NCI-H2081 (cell line): ENCODE results near the gene ARHGEF2.
"Not testable (repeated sequence)": the region's sequence is repeated elsewhere in the genome, so short reads cannot be mapped to it uniquely, and the experiment has no call there.

ENCODE experiments used
- DNase-seq, 2 experiments: peaks; one replicate each; lab custom pipeline; 2025; lab: John Stamatoyannopoulos, UW

The ARHGEF2 gene

DNA sequence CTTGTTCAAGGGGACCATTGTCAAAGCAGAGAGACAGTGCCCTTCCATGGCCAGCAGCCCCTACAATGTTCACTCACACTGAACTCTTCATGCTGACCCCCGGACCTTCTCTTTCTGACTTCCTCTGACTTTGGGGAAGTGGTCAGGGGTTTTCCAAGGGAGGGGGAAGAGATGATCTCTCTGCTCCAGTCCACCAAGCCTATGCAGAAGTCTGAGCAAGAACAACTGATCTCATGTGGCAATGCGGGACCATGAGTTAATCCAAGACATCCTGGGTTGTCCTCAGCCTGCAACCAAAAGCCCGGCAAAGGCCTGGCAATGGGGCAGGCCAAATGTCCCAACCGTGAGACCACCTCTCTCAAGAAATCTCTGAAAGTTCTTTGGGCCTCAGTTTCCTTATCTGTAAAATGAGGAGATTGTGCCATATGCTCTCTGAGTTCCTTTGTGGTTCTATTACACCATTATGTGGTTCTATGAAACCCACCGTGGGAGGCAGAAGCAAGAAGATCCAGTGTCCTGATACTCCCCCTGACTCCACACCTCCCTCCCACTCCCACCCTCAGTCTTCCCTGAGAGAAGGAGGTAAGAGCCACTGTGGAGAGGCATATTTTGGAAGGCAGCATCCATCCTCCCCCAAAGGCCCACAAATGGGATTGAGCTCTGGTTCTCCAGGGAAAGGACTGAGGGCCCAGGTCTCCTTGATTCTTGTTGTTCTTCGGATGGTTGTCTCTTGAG, 11.8 kb upstream of the ARHGEF2 start:
- DNase-seq = no peak

DNA sequence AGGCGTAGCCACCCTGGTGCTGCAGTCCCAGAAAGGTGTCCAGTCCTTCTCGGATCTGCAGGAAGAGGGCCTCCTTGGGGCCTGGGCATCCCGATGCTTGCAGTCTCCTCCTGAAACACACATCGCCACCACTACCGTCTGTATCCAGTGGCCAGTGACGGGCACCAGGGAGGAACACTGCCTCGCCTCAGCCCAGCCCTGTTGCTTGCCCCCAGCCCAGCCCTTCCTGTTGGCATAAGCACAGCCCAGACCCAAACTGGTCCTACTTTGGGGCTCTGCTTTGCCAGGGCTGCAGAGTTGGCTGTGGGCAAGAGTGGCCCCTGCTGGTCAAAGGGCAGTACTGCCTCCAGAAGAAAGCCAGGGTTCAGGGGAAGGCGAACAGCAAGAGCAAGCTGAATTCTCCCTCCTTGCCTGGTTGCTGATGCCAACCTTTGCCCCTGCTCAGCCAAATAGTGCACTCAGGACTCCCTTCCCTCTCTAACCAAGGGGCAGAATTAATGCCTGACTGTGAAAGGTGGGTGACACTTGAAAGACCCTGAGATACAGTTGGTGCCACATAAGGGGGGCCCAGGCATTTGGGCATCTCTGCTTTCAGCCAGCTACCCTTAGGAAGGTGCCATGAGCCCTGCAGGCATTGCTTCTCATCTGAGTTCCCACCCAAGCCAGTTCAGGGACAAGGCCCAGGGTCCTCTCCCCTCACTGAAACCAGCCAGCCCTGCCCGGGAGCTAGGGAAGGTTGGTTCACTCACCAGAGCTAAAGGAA, 11.1 kb upstream of the ARHGEF2 start:
- DNase-seq = peak; percentile 73 to 77

DNA sequence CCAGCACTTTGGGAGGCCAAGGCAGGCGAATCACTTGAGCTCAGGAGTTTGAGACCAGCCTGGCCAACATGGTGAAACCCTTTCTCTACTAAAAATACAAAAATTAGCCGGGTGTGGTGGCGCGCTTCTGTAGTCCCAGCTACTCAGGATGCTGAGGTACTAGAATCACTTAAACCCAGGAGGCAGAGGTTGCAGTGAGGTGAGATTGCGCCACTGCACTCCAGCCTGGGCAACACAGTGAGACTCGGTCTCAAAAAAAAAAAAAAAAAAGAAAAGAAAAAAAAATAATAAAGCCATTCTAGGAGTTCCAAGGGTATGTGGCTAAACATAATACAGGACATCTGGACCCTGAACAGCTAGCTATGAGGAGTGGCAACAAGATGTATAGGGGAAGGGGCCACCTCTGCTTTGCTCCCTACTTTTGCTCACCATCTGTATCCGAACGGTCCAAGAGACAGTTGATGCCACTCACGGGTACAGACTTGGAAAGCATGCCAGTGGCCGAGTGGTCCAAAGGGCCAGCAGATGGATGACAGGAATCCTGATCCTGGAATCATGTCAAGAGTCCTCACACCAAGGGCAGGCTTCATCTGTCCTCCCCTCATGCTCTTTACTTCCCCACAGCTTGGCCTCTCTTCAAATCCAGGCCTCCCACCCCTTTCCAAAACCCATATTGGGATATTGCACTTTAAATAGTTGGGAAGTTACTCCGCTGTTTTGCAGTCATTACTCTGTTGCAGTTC, 6.7 kb upstream of the ARHGEF2 start:
- DNase-seq = not testable (repeated sequence)

DNA sequence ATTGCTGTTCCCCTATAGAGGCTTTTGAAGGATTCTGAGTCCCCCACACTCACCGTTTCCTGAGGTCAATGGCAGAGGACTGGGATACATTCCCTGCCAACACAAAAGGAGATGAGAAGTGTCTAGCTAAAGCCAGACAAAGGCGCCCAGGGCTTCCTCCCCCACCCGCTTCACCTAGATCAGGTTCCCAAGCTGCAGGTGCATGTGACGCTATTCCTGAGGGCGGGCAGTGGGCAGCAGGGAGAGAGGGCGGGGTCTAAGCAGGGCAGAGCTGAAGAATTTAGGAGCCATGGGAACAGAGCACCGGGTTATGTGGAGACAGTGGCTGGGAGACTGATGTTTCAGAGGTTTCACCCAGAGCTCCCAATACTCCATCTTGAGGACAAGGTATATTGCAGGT, 6.0 kb upstream of the ARHGEF2 start:
- DNase-seq = peak in 1 of 2 experiments; percentile 52

DNA sequence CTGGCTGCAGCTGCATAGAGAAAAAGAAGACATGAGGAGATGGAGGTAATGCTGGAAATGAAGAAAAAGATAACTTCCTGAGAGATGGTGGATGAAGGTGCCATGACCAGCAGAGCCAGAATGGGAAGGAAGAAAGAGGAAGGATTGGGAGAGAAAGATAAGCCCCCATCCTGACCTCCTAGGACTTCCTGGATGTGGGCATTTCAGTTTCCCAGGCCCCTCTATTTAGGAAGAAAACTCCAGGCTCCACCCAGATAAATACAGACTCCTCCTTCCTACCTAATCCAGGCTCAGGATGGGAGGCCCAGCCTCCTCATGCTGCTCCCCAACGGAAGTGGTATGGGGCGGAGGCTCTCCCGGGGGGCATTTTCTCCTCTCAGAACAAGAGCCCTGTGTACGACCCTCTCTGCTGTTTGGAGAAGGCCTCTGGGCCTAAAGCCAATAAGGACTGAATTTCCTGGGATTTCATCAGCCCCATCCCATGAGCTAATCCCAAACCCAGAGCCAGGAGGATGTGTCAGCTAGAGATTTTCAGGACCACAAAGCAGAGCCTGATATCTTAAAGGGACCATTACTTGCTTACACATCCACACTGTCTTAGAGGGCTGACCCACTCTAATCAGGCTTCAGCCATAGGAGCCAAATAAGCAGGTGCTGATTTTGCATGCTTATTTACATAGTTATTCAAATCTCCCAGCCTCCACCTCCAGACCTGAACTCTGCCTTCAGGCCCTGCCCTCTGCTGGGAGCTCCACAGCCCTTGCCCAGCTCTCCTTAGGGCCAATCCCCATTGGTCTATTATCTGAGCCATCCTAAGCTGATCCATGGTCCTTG, 5.1 kb upstream of the ARHGEF2 start:
- peak in 1 of 2 experiments; percentile 60 for DNase-seq

DNA sequence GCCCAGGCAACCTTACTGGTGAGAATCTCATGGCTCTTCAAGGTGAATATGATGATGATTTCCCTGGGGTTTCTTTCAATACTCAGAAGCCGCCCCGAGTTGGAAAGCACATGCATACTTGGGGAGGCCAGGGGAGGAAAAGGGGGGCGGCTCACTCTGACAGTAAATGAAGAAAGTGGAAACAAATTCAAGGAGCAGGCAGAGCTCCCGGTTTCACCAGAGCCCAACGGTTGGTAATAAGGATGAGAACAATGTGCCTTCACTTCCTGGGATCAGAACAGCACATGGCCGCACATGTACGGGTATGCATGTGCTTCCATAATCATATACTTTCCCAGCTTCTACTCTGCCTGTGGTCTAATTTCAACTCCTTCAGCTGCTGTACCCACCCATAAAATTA, 3.8 kb upstream of the ARHGEF2 start:
- DNase-seq = no peak

DNA sequence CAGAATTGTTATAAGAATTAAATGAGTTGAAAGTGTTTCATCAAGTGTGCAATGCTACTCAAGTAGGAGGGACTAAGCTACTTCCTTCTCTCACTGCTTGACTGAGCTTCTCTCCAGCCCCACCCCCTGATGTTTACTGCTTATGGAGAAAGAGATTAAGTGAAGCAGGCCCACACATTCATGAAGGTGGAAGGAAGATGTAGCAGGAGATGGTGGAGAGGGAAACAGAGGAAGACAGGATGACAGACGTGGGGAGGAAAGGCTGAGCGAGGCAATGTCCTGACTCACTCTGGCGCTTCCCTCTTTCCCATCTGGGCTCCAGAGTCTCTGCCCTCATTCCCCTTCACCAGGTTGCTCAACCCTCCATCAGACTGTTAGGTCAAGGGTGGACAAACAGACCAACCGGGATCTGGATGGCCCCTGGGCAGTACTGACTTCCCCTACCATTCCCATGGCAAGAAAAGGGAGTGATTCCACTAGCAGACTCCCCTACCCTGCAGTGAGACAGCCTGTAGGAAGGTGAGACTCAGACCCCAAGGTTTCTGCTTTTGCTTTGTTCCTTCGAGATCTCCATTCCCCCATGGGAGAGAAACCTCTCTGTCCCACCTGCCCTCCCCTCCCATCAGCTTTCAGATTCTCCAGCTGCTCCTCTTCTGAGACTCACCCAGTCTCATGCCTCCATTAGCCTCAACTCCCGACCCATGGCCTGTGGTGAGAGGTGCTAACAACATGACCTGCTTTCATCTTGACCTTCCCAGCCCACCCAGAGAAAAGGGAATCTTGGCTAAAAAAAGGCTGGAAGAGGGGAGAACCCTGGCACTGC, 3.1 kb upstream of the ARHGEF2 start:
- DNase-seq = no peak

DNA sequence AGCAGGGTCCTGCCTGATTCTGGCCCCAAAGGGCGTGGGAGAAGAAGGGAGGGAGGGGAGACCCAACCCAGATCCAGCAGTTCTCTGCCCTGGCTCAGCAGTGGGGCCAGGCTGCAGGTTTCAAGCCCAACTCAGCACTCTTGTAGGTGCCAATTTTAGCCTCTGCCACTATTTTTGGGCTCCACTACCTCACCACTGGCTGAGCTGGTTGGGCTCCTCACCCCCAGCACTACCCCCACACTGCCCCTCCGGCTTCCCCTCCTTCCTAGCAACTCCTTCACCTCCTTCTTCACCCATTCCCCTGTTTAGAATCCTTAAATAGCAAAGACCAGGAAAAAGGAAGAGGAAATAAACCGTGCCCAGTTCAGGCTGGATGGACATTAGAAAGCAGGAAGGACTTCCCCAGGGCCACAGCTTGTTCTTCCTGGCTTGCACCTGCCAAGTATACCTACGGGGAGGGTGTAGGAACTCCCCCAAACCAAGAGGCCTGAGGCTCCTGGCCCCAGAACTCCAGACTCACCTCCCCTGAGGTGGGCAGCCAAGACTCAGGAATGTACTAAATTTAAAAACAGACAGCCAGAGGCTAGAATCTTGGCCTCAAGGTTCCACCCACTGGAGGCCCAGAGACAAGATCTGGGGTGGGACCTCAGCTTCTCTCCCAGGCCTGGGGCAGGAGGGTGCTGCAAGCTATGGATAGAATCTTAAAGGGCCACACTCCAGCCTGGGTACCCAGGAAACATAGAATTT, 1.4 kb upstream of the ARHGEF2 start:
- DNase-seq = no peak

DNA sequence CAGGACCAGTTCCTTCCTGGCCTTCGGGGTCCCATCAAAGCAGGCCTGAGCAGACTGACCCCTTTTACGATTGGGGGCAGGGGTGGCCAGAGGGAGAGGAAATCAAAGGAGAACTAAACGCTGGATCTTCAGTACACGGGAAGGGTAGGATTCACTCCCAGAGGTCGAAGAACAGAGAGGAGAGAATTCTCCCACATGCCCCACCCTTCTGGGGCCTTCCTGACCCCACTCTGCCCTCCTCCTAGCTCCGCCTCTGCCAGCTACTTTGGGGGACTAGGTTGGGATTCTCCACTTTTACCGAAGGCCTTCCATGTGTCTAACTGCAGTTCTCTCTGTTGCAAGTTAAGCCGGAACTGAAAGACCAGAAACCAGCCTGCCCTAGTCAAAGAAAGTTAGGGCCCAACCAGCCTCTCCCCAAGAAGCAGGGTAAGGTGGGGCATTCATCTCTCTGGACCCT, 654 bp upstream of the ARHGEF2 start:
- DNase-seq = no peak

DNA sequence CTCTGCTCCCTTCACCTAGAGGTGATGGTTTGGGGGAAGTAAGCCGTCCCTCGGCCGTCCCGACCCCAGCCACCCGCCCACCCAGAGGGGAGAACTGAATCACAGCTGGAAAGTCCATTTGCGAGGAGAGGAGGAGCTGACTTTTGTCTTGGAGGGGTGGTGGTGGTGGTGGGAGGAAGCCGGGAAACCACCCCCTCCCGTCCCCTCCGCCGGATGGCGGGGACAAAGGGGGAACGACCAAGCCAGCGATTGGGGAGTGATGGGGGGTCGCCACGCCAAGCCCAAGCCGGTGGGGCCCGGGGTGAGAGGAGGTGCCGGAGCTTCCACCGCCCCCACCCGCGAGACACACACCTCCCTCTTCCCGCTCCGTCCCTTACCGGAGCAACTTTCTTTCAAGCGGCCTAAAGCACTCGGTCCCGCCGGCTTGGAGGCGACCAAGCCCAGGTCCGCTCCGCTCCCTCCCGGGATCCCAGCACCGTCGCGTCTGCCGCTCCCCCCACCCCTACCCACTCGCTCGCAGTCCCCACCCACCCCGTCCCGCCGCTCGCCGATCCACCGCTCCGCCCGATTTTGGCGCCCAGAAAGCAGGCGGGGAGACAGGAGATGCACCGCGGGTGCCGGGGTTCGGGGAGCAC, 540 bp downstream of the ARHGEF2 start:
- DNase-seq = peak; percentile 39 to 40

DNA sequence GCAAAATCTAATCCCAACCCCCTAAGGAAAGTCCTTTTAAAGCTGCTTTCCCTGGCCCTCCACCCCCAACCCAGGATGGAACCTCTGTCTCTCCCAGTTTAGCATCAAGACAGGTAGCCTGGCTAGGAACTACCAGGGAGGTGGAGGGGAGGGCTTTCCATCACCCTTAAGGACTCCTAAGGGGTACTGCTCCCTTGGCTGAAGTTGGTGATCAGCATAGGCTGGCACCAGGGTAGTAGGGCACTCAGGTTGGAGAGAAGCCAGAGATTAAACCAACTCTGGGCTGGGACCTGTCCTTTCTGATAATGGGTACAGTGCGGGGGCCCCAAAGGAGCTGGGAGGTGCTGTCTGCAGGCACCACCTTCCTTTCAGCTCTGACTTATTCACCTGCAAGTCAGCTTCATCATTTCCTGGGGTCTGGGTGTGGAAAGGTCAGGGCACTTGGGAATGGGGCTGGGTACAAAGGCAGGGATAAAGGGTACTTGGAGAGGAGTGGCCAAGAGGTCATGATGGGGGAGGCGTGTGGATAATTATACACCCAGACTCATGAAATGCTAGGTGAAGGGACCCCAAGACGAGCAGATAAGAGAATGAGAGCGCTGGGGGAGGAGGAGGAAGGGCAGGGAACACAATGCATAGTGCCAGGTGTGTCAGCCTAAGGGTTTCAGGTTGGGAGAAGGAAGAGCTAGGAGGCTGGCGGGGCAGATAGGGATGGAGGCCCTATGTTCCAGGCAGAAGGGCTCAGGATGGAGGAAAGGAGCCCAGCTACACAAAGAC, 1.2 kb downstream of the ARHGEF2 start:
- DNase-seq = peak; percentile 49 to 51

DNA sequence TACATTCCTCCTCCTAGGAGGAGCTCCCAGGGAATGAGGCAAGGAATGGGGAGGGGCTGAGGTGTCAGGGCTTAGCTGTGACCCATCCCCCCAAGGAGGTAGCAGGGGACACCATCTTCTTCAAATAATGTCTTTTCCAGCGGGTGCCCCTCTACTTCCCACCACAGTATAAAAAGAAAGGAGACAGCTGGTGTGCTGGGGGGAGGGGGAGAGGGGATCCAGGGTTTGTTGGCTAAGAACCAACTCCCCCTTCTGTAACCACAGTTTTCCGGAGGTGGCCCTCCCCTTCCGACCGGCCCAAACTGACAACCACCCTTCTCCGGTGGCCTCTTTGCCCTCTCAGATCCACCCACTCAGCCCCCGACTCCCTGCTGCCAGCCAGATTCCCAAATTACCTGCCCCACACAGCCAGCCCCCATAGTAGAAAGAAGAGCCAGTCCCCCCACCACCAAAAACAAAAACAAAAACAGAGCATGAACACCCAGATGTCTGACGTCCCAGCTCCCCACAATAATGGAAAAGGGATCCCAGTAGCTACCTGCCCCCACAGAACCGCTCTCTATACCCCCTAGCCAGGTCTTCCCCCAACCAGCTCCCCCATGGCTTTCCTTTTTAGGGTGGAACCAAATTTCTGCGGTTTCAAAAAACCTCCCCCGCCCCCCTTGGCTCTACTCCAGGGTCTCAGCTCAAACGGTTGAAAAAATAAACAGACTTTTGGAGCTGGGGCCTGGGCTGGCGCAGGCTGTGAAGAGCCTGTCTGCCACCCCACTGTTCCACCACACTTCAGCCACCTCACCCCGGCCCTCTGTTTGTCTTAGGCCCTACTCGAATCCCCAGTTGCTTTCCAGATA, 2.1 kb downstream of the ARHGEF2 start:
- peak; percentile 93 to 94 for DNase-seq

DNA sequence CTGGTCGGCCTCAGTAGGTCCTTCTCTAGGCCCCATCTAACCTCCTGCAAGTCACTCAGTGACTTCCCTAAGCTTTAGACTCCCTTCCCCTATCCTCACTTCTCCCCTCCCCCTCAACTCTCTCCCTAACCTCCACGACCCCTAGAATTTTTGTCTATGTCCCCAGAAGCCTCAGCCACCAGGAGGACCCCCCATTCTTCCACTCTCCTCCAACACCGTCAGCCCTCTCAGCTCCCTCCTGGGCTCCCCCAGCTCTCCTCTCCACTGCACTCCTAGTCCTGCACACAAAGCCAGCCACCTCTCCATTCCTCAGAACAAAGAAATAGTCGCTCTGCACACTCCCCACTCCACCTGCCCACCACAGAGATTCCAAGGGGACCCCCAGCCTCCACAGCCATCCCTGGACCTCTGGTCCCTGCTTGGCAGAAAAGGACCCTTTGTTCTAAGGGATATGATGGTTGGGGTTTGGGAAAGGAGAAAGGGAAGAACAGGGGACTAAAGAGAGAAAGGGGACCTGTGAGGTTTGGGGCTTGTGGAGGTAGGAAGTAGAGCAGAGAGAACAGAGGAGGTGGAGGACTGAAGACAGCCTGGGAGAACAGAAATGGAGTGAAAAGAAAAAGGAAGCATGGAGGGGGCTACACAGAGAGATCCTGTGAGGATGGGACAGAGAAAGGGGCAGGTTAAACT, 2.8 kb downstream of the ARHGEF2 start:
- DNase-seq = no peak

DNA sequence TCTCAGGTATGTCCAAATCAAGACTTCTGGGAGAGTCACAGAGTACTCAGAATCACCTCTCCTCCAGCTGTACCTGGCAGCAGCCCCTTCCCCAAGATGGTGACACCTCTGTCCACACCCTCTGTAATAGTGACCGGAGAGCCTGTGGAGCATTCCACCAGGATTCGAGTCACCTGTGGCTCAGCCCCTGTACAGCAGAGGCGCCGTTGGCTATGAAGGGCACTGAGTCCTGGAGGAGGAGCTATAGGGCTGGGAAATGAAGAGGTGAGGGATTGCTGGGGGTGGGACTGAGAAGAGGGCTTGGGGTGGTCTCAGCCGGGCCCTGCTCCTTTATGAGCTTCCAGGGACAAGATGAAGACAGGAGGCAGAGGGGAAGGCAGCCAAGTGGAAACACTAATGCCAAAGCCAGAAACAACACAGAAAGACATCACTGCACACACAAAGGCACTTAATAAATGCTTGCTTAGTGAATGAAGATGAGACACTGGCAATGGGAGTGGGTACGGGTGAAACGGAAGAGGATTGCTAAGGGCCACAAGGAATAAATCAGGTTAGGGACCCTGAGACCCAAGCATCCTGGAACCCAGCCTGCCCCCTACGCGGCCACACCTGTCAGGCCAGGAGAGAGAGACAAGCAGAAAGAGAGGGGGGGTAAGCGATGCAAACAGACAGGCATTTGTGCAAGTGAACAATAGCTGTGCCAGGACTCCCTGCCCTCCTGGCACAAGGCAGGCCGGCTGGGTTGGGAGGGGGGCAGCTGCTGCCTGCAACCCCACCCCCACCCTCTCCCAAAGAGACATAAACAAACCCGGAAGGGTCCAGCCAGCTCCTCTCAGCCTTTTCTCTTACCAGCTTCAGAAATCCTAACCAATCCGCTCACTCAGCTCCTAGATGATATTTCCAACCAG, 3.9 kb downstream of the ARHGEF2 start:
- DNase-seq = peak; percentile 81 to 93

DNA sequence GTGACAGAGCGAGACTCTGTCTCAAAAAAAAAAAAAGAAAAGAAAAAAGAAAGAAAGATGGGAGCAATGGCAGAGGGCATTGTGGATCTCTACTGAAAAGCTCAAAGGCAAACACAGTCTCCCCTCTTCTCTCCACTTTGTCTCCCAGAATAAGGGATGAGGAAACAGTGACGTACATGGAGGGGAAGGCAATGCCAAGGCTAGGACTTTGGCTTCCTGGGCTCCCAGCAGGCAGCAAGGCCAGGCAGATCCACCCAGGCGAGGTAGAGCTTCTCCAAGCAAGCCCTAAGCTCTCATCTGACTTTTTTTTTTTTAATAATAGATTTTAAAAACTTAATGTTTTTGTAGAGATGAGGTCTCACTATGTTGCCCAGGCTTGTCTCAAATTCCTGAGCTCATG, 4.6 kb downstream of the ARHGEF2 start:
- DNase-seq = no peak
